GM06990 (cell line): ENCODE results near the gene OPN4.

Source experiments
- DNase-seq: peaks from one replicate; pipeline ENCODE4 v3.0.0-alpha.2; 2011; ENCODE audit not compliant: insufficient read length; ENCODE audit errors: extremely low read depth
- H3K27me3 ChIP-seq: replicated peaks from 2 replicates; pipeline ENCODE4 v1.6.0; 2011; ENCODE audit warnings: low read length; ENCODE audit not compliant: control insufficient read depth, insufficient read depth
- H3K36me3 ChIP-seq: 2 replicates; pipeline ENCODE4 v1.5.1; 2011; ENCODE audit warnings: low read length; ENCODE audit not compliant: control insufficient read depth, insufficient read depth
- H3K4me3 ChIP-seq: replicated peaks from 2 replicates; pipeline ENCODE4 v1.5.1; 2011; ENCODE audit warnings: low read depth, mild to moderate bottlenecking, control low read depth, low read length
- TF ChIP-seq, protein P1 (sequence below): IDR thresholded peaks from 2 replicates; pipeline ENCODE4 v1.5.1; 2011; ENCODE audit warnings: low read length, control low read depth, mild to moderate bottlenecking, inconsistent platforms; ENCODE audit not compliant: insufficient read depth, poor library complexity, severe bottlenecking

OPN4 gene

DNA sequence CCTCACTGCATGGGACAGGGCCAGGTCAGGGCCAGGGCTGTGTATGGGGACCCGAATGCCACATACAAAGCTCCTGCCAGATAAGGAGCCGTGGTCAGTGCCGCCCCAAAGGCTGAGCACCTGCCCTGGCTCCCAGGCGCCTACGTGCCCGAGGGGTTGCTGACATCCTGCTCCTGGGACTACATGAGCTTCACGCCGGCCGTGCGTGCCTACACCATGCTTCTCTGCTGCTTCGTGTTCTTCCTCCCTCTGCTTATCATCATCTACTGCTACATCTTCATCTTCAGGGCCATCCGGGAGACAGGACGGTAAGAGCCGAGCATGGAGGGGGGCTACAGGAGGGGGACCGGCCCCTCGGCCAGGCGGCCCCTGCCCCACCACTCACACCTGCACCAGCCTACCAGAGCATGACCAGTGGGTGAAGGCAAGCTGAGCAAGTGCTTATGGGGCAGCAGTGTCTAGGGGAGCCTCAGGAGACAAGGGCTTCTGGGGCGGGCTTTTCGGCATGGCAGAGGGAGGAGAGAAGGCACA is 4.9 kb downstream of the OPN4 start:
- no peaks in the 10 kb centered on the region for H3K36me3 ChIP-seq
- H3K27me3 ChIP-seq: no peaks in the 10 kb centered on the region; the same call in 1 of the 2 replicates
- TF ChIP-seq, protein P1, sequence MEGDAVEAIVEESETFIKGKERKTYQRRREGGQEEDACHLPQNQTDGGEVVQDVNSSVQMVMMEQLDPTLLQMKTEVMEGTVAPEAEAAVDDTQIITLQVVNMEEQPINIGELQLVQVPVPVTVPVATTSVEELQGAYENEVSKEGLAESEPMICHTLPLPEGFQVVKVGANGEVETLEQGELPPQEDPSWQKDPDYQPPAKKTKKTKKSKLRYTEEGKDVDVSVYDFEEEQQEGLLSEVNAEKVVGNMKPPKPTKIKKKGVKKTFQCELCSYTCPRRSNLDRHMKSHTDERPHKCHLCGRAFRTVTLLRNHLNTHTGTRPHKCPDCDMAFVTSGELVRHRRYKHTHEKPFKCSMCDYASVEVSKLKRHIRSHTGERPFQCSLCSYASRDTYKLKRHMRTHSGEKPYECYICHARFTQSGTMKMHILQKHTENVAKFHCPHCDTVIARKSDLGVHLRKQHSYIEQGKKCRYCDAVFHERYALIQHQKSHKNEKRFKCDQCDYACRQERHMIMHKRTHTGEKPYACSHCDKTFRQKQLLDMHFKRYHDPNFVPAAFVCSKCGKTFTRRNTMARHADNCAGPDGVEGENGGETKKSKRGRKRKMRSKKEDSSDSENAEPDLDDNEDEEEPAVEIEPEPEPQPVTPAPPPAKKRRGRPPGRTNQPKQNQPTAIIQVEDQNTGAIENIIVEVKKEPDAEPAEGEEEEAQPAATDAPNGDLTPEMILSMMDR: no peak
- no peak overlapping the region for H3K4me3 ChIP-seq
- no peak for DNase-seq

GRCh38 chr10:86659721-86660453 is 5.5 kb downstream of the OPN4 start:
- TF ChIP-seq, protein P1: no peak
- Histone ChIP-seq H3K36me3 (no peaks in the 10 kb centered on the region), H3K4me3 (no peak overlapping the region), H3K27me3 (no peaks in the 10 kb centered on the region; the same call in 1 of the 2 replicates)
- DNase-seq: no peak

- Histone ChIP-seq H3K27me3 (no peaks in the 10 kb centered on the region; the same call in 1 of the 2 replicates), H3K36me3 (no peaks in the 10 kb centered on the region), H3K4me3 (no peak overlapping the region)
- DNase-seq: no peak
- TF ChIP-seq, protein P1: no peak
Measured at GRCh38 chr10:86661161-86662025, 7.0 kb downstream of the OPN4 start.

GRCh38 chr10:86662186-86663045 is 8.1 kb downstream of the OPN4 start:
- DNase-seq: no peak
- TF ChIP-seq, protein P1: no peak
- H3K4me3 ChIP-seq: no peak overlapping the region

DNA sequence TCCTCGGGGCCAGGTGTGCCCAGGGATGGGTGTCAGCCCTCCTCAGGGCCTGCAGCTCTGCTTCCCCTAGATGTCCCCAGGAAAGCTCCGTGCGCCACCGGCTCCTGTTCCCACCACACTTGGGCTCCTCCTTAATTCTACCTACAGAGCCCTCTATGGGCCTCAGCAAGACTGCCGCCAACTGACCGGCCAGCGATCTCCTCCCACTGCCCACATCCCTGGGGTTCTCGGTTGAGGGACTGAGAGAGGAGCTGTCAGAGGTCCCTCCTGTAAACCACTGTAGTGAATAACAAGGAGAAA is 8.6 kb downstream of the OPN4 start:
- TF ChIP-seq, protein P1: no peak
- H3K36me3 ChIP-seq: no peaks in the 10 kb centered on the region
- no peaks in the 10 kb centered on the region; the same call in 1 of the 2 replicates for H3K27me3 ChIP-seq
- no peak for DNase-seq
- no peak overlapping the region for H3K4me3 ChIP-seq

More at GRCh38 chr10:86662186-86663045, 8.1 kb downstream of the OPN4 start:
- no peaks in the 10 kb centered on the region; the same call in 1 of the 2 replicates for H3K27me3 ChIP-seq
- H3K36me3 ChIP-seq: no peaks in the 10 kb centered on the region
